Epithelial cell of proximal tubule (primary cell): ENCODE data around the gene GALNT12. TPM values are rescaled to one million over a fixed set of nuclear protein-coding genes. Genes with fewer than 3 reads are reported as not detected.

ENCODE experiments used
- DNase-seq: peaks from one replicate; pipeline ENCODE4 v3.0.0-alpha.2; 2011; ENCODE audit warnings: low read depth
- H3K4me3 ChIP-seq: 2 replicates; pipeline ENCODE4 v1.5.1; 2011; ENCODE audit warnings: low read depth, mild to moderate bottlenecking, low read length
- total RNA-seq: library from RNA; depleted of rRNA; stranded (reverse); fragments of >200 nt; gene quantifications from 2 replicates; pipeline ENCODE4 v1.2.3, GENCODE V29; 2015
- TF ChIP-seq, protein P1 (sequence below): conservative IDR thresholded peaks from 2 replicates; pipeline ENCODE4 v1.5.1; 2012; ENCODE audit warnings: low read depth, mild to moderate bottlenecking, low read length

GALNT12 gene
- total RNA-seq, 1 donor from 2014 or later, result 19.5 TPM

DNA sequence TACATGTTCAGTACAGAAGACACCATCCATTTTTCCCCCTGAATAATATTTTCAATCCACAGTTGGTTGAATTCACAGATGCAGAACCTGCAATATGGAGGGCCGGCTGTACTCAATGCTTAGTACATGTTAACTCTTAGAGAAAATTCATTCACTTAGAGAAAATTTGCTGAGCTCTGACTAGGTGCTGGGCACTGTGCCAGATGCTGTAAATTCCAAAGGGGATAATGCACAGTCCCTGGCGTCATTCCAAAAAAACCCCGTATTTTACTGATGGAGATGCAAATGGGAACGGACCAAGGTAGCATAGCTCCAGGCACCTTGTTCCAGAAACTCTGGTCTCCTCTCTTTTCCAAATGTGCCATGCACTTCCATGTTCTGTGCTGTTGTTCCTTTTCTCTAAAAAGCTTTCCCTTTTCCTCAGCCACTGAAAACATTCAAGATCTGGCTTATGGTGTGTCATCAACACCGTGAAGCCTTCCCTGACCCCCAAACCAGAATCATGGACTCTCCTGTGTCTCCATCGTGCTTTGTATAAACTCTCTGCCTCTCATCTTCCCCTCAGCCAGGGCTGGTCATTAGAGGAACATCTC is 80.5 kb downstream of the GALNT12 start:
- TF ChIP-seq, protein P1, sequence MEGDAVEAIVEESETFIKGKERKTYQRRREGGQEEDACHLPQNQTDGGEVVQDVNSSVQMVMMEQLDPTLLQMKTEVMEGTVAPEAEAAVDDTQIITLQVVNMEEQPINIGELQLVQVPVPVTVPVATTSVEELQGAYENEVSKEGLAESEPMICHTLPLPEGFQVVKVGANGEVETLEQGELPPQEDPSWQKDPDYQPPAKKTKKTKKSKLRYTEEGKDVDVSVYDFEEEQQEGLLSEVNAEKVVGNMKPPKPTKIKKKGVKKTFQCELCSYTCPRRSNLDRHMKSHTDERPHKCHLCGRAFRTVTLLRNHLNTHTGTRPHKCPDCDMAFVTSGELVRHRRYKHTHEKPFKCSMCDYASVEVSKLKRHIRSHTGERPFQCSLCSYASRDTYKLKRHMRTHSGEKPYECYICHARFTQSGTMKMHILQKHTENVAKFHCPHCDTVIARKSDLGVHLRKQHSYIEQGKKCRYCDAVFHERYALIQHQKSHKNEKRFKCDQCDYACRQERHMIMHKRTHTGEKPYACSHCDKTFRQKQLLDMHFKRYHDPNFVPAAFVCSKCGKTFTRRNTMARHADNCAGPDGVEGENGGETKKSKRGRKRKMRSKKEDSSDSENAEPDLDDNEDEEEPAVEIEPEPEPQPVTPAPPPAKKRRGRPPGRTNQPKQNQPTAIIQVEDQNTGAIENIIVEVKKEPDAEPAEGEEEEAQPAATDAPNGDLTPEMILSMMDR, result no peak
- DNase-seq, result no peak
- no peak overlapping the region for H3K4me3 ChIP-seq

DNA sequence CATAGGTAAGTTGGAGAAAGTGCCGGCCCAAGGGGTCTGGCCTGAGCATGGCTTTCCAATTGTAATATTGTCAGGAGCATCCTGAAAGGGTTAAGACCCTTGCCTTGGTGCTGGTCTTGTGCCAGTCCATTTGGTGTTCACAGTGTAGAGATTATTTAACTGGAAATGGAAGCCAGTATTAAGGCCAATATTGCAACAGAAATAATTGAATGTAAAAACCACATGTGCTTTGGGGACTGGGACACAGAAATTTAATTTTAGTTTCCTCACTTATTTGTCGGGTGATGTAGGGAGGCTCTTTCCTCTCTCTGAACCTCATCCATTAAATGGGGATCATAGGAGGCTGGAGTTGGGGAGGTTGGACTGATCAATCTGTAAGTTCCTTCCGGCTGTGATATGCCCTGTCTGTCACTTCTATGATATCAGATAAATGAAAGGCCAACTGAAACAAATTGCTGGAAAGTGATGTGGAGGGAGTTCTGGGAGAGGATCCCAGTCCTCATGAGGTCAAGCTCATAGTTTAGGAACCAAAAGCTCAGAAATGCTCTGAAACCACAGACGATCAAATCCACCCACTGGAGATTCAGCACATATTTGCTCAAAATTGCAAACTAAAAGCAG is 81.4 kb downstream of the GALNT12 start:
- DNase-seq, result no peak
- TF ChIP-seq, protein P1, result no peak
- no peak overlapping the region for H3K4me3 ChIP-seq

DNA sequence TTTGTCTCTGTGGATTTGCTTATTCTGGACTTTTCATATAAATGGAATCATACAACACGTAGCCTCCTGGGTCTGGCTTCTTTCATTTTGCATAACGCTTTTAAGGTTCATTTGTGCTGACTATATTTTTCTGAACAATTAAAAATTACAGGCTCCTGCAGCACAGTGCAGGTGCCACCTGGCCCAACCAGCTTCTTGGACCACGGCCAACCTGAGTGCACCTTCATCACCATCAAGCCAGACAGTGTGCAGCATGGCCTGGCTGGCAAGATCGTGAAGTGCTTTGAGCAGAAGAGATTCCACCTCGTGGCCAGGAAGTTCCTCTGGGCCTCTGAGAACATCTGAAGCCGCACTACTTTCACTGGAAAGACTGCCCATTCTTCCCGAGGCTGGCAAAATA is 82.8 kb downstream of the GALNT12 start:
- TF ChIP-seq, protein P1, result no peak
- no peak for DNase-seq

DNA sequence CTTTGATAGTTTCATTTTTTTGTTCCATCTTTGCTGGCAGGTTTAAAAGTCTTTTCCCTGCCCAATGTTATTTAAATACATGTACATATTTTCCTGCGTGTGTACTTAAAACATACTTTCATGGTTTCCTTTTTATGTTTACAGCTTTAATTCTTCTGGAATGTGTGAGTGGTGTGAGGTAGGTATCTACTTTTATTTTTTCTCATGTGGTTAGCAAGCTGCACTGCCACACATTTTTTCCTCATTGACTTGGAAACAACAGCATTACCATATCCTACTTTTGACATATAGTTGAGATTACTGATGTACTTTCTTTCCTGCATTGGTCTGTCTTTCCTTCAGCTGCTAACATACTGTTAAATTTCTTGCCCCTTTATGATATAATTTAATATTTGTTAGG is 84.8 kb downstream of the GALNT12 start:
- no peak for DNase-seq
- H3K4me3 ChIP-seq, result no peak overlapping the region
- TF ChIP-seq, protein P1, result no peak

More for the DNA sequence above, 82.8 kb downstream of the GALNT12 start:
- no peak overlapping the region for H3K4me3 ChIP-seq

DNA sequence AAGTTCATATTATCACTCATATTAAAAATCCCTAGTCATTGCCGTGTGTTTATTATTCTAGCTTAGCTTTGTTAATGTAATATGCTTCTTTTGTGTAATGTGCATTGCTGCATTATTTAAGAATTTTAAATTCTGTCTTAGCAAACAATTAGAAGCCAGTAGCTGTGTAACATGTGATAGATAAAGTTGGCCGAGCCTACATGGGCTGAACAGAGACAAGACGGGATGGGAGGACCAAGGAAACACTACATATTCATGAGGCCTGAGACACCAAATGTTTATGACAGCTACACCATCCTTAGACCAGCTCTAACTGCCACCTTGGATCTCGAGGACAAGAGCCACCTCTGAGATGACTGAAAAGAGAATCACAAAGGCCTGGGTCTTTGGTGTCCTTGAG is 85.2 kb downstream of the GALNT12 start:
- TF ChIP-seq, protein P1, result no peak
- H3K4me3 ChIP-seq, result no peak overlapping the region
- no peak for DNase-seq

DNA sequence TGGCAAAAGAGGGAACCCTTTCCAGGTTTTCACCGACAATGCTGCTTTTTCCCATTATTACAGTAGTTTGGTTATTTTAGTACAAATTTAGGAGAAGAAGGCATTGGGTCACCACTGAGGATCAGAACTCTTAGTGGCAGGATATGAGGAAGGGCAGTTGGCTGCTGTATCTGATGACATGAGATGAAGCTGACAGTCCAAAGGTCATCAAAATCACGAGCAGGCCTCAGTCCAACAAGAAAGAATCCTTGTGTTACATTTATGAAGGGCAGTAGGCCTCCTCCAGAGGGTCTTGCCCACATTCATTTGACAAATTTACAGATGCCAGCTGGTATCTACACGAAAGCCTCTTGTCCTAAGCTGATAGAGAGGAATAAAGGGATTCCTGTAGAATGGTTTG is 86.7 kb downstream of the GALNT12 start:
- TF ChIP-seq, protein P1, result no peak

DNA sequence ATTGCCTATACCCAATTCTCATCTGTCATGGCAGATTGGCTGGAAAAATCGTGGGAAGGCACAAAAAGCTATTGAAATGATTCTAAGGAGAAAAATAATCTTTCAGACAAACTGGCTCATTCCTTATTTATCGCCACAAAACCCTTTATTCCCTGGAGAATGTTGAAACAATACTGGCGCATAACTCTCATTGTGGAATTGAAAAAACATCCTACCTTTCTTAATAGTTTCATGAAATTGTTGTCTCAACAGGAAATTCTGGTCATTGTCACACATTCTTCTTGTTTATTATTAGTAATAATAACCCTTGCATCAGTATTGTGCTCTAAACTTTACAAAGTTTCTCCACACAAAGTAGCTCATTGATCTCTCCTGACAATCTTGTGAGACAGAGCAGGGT is 87.3 kb downstream of the GALNT12 start:
- TF ChIP-seq, protein P1, result no peak
- no peak overlapping the region for H3K4me3 ChIP-seq
- no peak for DNase-seq

More for the DNA sequence above, 86.7 kb downstream of the GALNT12 start:
- DNase-seq, result no peak
- no peak overlapping the region for H3K4me3 ChIP-seq
